Measurements from ENCODE around the gene NANOS3.

- TF ChIP-seq EP300 (IDR thresholded peaks at IDR 0.05) (no peak), CTCF (IDR thresholded peaks at IDR 0.05) (no peak)
Observed at GRCh38 chr19:13881251-13881691, 4.3 kb downstream of the NANOS3 start.

Measured in ovary (tissue), 3 donors.